GM12878 (cell line): ENCODE results near the gene DOLPP1. TPM values are rescaled to one million over a fixed set of nuclear protein-coding genes. Genes with fewer than 3 reads are reported as not detected.

ENCODE experiments used
- ATAC-seq: fragments of 200-7000 bp; cut with Tn5 transposase; 3 replicates; pipeline ENCODE4 v1.9.1; 2020; ENCODE audit warnings: mild to moderate bottlenecking, moderate library complexity
- BruUV-seq: library from RNA; stranded (reverse); fragments of 400-500 nt; replicated peaks from 2 replicates; lab custom pipeline; 2021; lab: Mats Ljungman, UMichigan
- CTCF ChIA-PET: fragments of 300-600 bp; sonication (Branson Sonifier 250); formaldehyde crosslinking; extraction: SDS; loops from one replicate; lab custom pipeline; 2021; ENCODE audit warnings: inconsistent platforms; lab: Yijun Ruan, JAX
- POLR2A ChIA-PET: fragments of 350-600 bp; formaldehyde crosslinking; extraction: SDS; loops from one replicate; lab custom pipeline; 2021; ENCODE audit warnings: inconsistent platforms; lab: Charles Lee
- RAD21 ChIA-PET: fragments of 300-600 bp; sonication (Branson Sonifier 250); formaldehyde crosslinking; loops from one replicate; lab custom pipeline; 2023; ENCODE audit warnings: antibody characterized with exemption; ENCODE audit not compliant: unreplicated experiment; lab: Charles Lee
- SMC1A ChIA-PET: fragments of 300-600 bp; sonication (Branson Sonifier 250); formaldehyde crosslinking; loops from one replicate; lab custom pipeline; 2023; ENCODE audit not compliant: unreplicated experiment, uncharacterized antibody; lab: Charles Lee
- DNase-seq: peaks from one replicate; pipeline ENCODE4 v3.0.0-alpha.2; 2011; ENCODE audit warnings: low read depth, low spot score
- FAIRE-seq: peaks from 3 replicates; lab custom pipeline; 2011; peaks lifted over from hg19 to GRCh38; lab: Jason Lieb, UNC
- H2AFZ ChIP-seq: 2 replicates; pipeline ENCODE4 v1.6.0; 2011; ENCODE audit warnings: low read depth, low read length, control low read depth; ENCODE audit not compliant: control insufficient read depth
- H3K27ac ChIP-seq: 2 replicates; pipeline ENCODE4 v1.5.1; 2011; ENCODE audit warnings: control low read depth; ENCODE audit not compliant: control insufficient read depth, insufficient read depth
- H3K27me3 ChIP-seq, 2 experiments: replicated peaks in 1 of 2; 2 replicates each; pipeline versions ENCODE4 v1.6.0 to v1.6.1; 2011; ENCODE audit warnings: low read length in 1 of 2; ENCODE audit not compliant: control insufficient read depth in 2 of 2, insufficient read depth in 2 of 2
- H3K36me3 ChIP-seq, 2 experiments: 2 replicates each; pipeline ENCODE4 v1.5.1; 2011; ENCODE audit warnings: low read length in 1 of 2; ENCODE audit not compliant: control insufficient read depth in 2 of 2, insufficient read depth in 2 of 2
- H3K4me1 ChIP-seq: 2 replicates; pipeline ENCODE4 v1.6.1; 2011; ENCODE audit warnings: mild to moderate bottlenecking, low read length, moderate library complexity, mixed read lengths; ENCODE audit not compliant: control insufficient read depth, insufficient read depth
- H3K4me2 ChIP-seq: 2 replicates; pipeline ENCODE4 v1.6.0; 2011; ENCODE audit warnings: control low read depth; ENCODE audit not compliant: control insufficient read depth, insufficient read depth
- H3K4me3 ChIP-seq: fragments of 200-600 bp; sonication (generic); 2 replicates; pipeline ENCODE4 v1.5.1; 2016
- H3K79me2 ChIP-seq: 2 replicates; pipeline ENCODE4 v1.6.0; 2011; ENCODE audit warnings: low read length; ENCODE audit not compliant: control insufficient read depth, insufficient read depth
- H3K9ac ChIP-seq: 2 replicates; pipeline ENCODE4 v1.8.0; 2011; ENCODE audit warnings: low read length, control low read depth, mixed read lengths; ENCODE audit not compliant: control insufficient read depth, insufficient read depth
- H3K9me3 ChIP-seq: replicated peaks from 3 replicates; pipeline ENCODE4 v1.5.1; 2011; ENCODE audit warnings: mild to moderate bottlenecking, low read length; ENCODE audit not compliant: control insufficient read depth, insufficient read depth
- H4K20me1 ChIP-seq: 2 replicates; pipeline ENCODE4 v1.6.0; 2011; ENCODE audit not compliant: control insufficient read depth, insufficient read depth
- BCL11A ChIP-seq: IDR thresholded peaks from 2 replicates; pipeline ENCODE4 v1.6.1; 2011; ENCODE audit warnings: low read depth, low read length
- CBX3 ChIP-seq: fragments of 200-600 bp; sonication (generic); IDR thresholded peaks from 2 replicates; pipeline ENCODE4 v1.6.1; 2016; ENCODE audit warnings: low read depth, borderline replicate concordance
- CUX1 ChIP-seq: IDR thresholded peaks from 2 replicates; pipeline ENCODE4 v1.6.1; 2012; ENCODE audit warnings: improper control_type of control experiment, low read depth, low read length; ENCODE audit not compliant: insufficient replicate concordance
- E2F8 ChIP-seq: fragments of 450-650 bp; IDR thresholded peaks from 2 replicates; pipeline ENCODE4 v1.6.1; 2018; ENCODE audit warnings: mild to moderate bottlenecking, low read depth, moderate library complexity; ENCODE audit not compliant: partially characterized antibody
- E4F1 ChIP-seq: fragments of 450-650 bp; IDR thresholded peaks from 2 replicates; pipeline ENCODE4 v1.6.1; 2018; ENCODE audit warnings: borderline replicate concordance, mild to moderate bottlenecking; ENCODE audit not compliant: partially characterized antibody
- RELA ChIP-seq: fragments of 450-650 bp; IDR thresholded peaks from 2 replicates; pipeline ENCODE4 v1.8.0; 2014; ENCODE audit warnings: borderline replicate concordance; ENCODE audit not compliant: partially characterized antibody
- SMARCA5 ChIP-seq: fragments of 450-650 bp; IDR thresholded peaks from 2 replicates; pipeline ENCODE4 v1.6.1; 2017; ENCODE audit warnings: mild to moderate bottlenecking
- USF1 ChIP-seq: IDR thresholded peaks from 2 replicates; pipeline ENCODE4 v1.6.1; 2011; ENCODE audit warnings: borderline replicate concordance, low read depth, mild to moderate bottlenecking, moderate library complexity, mixed read lengths, low read length; ENCODE audit not compliant: insufficient read depth; ENCODE audit errors: extremely low read length
- WGBS: methylation state at CpG from one replicate; pipeline ENCODE4 v1.1.6; 2016; ENCODE audit warnings: low lambda C conversion rate; ENCODE audit not compliant: insufficient replicate concordance, insufficient coverage; ENCODE audit errors: missing lambda C conversion rate; 5-methylcytosine and 5-hydroxymethylcytosine counted together
- in situ Hi-C: fragments of 300-500 bp; cut with MboI; formaldehyde crosslinking; loops from 9 replicates; pipeline ENCODE4 v1.14.3; 2018; ENCODE audit warnings: mixed read lengths
- intact Hi-C: fragments of 100-400 bp; cut with micrococcal nuclease; formaldehyde crosslinking; loops from one replicate; pipeline ENCODE4 v1.14.2; 2022; ENCODE audit not compliant: unreplicated experiment
- polyA plus RNA-seq, 11 experiments: library from polyadenylated mRNA; depleted of rRNA in 4 of 11; unstranded in 6 of 11; stranded (reverse) in 5 of 11; fragments of >200 nt; fragmentation: Nextera tagmentation in 4 of 11; fragmentation: Illumina TruSeq in 1 of 11; extraction: Ambion mirVana in 4 of 11; extraction: Trizol in 1 of 11; gene quantifications; 1 replicate in 1 of 11; 2 replicates in 10 of 11; pipeline versions ENCODE4 v1.2.1 to v1.2.3, GENCODE V29; 2011 to 2016; ENCODE audit warnings: inconsistent platforms in 2 of 11, missing spikeins in 2 of 11, low read depth in 1 of 11
- total RNA-seq, 4 experiments: library from RNA; depleted of rRNA in 3 of 4; stranded (reverse); fragments of >200 nt in 3 of 4; fragmentation: Illumina TruSeq in 1 of 4; extraction: Trizol in 1 of 4; gene quantifications; 2 replicates each; pipeline versions ENCODE4 v1.2.1 to v1.2.3, GENCODE V29; 2013 to 2021

DOLPP1 gene
- total and polyA plus RNA-seq, 10 of the 15 experiments (the other 5 are each of a cell fraction or from before 2014, with no cell fraction given) = 0.76 to 19.9 (median 13.4) TPM

- ChIA-PET SMC1A (no interaction called here), POLR2A (no interaction called here), RAD21 (no interaction called here)
- in situ Hi-C loops = no loop called here
- 75% methylated on average over 16 of the region's 16 CpGs for WGBS
- no peak overlapping the region for H3K4me2 ChIP-seq
- no peak overlapping the region for H3K27ac ChIP-seq
- H3K9ac ChIP-seq = no peak overlapping the region
- DNase-seq = no peak
- H3K27me3 ChIP-seq = no peaks in the 10 kb centered on the region
- H3K36me3 ChIP-seq = no peaks in the 10 kb centered on the region
- no peaks in the 10 kb centered on the region for H3K9me3 ChIP-seq
- H3K79me2 ChIP-seq = no peaks in the 10 kb centered on the region
- H3K4me1 ChIP-seq = peaks cover 4% of the 10 kb centered on the region
- TF ChIP-seq CBX3 = no peak
- TF ChIP-seq SMARCA5 = no peak
- TF ChIP-seq RELA = no peak
- no peak for TF ChIP-seq CUX1
- no peak for TF ChIP-seq BCL11A
- no peak for TF ChIP-seq E2F8
- TF ChIP-seq USF1 = no peak
- no peak for TF ChIP-seq E4F1
- TF ChIP-seq, all 136 proteins: peak for 0
- H3K4me3 ChIP-seq = no peak overlapping the region
- ATAC-seq (no peak), FAIRE-seq (no peak)
- intact Hi-C loops = no loop called here
- H2AFZ ChIP-seq = no peak overlapping the region
- BruUV-seq = no TSS peak
- CTCF ChIA-PET = no interaction called here
- H4K20me1 ChIP-seq = no peaks in the 10 kb centered on the region
Observed at GRCh38 chr9:129075996-129076639, 4.8 kb upstream of the DOLPP1 start.
